HCT116 (cell line): Measurements from ENCODE around the gene ACTN1. TPM values are rescaled to one million over a fixed set of nuclear protein-coding genes. Genes with fewer than 3 reads are reported as not detected.

Experiments
- ATAC-seq: fragments of 200-7000 bp; cut with Tn5 transposase; 2 replicates; pipeline ENCODE4 v1.9.1; 2020; ENCODE audit warnings: mild to moderate bottlenecking, moderate library complexity
- BruUV-seq: library from RNA; stranded (reverse); fragments of 400-500 nt; replicated peaks from 2 replicates; lab custom pipeline; 2021; lab: Mats Ljungman, UMichigan
- CTCF ChIA-PET: fragments of 300-600 bp; sonication (Branson Sonifier 250); formaldehyde crosslinking; loops from one replicate; lab custom pipeline; 2021; ENCODE audit warnings: antibody characterized with exemption; lab: Charles Lee
- POLR2A ChIA-PET: fragments of 300-600, 350-600 bp; sonication (Branson Sonifier 250); formaldehyde crosslinking; loops from one replicate; lab custom pipeline; 2021; ENCODE audit warnings: antibody characterized with exemption; lab: Charles Lee
- RAD21 ChIA-PET, 2 experiments: fragments of 300-600 bp; sonication (Branson Sonifier 250); formaldehyde crosslinking; loops; one replicate each; lab custom pipeline; 2023; ENCODE audit warnings: low total read pairs in 2 of 2; ENCODE audit not compliant: uncharacterized antibody in 2 of 2, unreplicated experiment in 2 of 2, low non-redundant PET in 1 of 2; lab: Charles Lee
- DNase-seq: peaks from one replicate; pipeline ENCODE4 v3.0.0-alpha.2; 2010; ENCODE audit warnings: low read depth, low spot score
- H2AFZ ChIP-seq: fragments of 200-600 bp; shearing (Covaris generic), sonication (generic); 2 replicates; pipeline ENCODE4 v1.6.1; 2017; ENCODE audit warnings: low read depth, mixed run types, mixed read lengths, antibody characterized with exemption, low read length; ENCODE audit not compliant: poor library complexity, severe bottlenecking
- H3K27ac ChIP-seq: 2 replicates; pipeline ENCODE4 v1.5.1; 2012; ENCODE audit warnings: low read depth, low read length
- H3K27me3 ChIP-seq: fragments of 200-600 bp; sonication (generic); 2 replicates; pipeline ENCODE4 v1.6.1; 2016; ENCODE audit warnings: mixed run types, low read length, mixed read lengths; ENCODE audit not compliant: insufficient read depth
- H3K36me3 ChIP-seq, 2 experiments: fragments of 200-500 bp in 1 of 2; fragments of 200-600 bp in 1 of 2; sonication (Bioruptor generic) in 1 of 2; sonication (generic) in 1 of 2; 2 replicates each; pipeline versions ENCODE4 v1.5.1 to v1.6.1; 2014 to 2016; ENCODE audit warnings: low read length in 2 of 2, inconsistent platforms in 1 of 2, mixed read lengths in 1 of 2, mixed run types in 1 of 2; ENCODE audit not compliant: insufficient read depth in 2 of 2, control insufficient read depth in 1 of 2
- H3K4me1 ChIP-seq, 2 experiments: fragments of 200-600 bp in 1 of 2; sonication (generic) in 1 of 2; 2 replicates each; pipeline versions ENCODE4 v1.5.1 to v1.6.1; 2012 to 2017; ENCODE audit warnings: low read length in 2 of 2, inconsistent platforms in 1 of 2, mild to moderate bottlenecking in 1 of 2, mixed read lengths in 1 of 2, mixed run types in 1 of 2, moderate library complexity in 1 of 2; ENCODE audit not compliant: insufficient read depth in 2 of 2, control insufficient read depth in 1 of 2
- H3K4me2 ChIP-seq: fragments of 200-600 bp; sonication (generic); 2 replicates; pipeline ENCODE4 v1.6.1; 2017; ENCODE audit warnings: mixed run types, low read length, mixed read lengths
- H3K4me3 ChIP-seq, 2 experiments: fragments of 200-600 bp in 1 of 2; sonication (generic) in 1 of 2; replicated peaks in 1 of 2; 2 replicates each; pipeline ENCODE4 v1.5.1; 2011 to 2016; ENCODE audit warnings: low read length in 2 of 2, control low read depth in 1 of 2, low read depth in 1 of 2, mild to moderate bottlenecking in 1 of 2, mixed read lengths in 1 of 2, mixed run types in 1 of 2
- H3K79me2 ChIP-seq: fragments of 200-600 bp; sonication (generic); 2 replicates; pipeline ENCODE4 v1.6.1; 2017; ENCODE audit warnings: mild to moderate bottlenecking, mixed run types, low read length, moderate library complexity, mixed read lengths; ENCODE audit not compliant: insufficient read depth
- H3K9ac ChIP-seq: fragments of 200-600 bp; sonication (generic); 2 replicates; pipeline ENCODE4 v1.6.1; 2016; ENCODE audit warnings: low read length, mixed read lengths
- H3K9me2 ChIP-seq: fragments of 200-600 bp; sonication (generic), shearing (Covaris generic); 2 replicates; pipeline ENCODE4 v1.6.1; 2017; ENCODE audit warnings: mixed run types, mild to moderate bottlenecking, moderate library complexity; ENCODE audit not compliant: insufficient read depth
- H3K9me3 ChIP-seq, 2 experiments: fragments of 200-500 bp in 1 of 2; fragments of 200-600 bp in 1 of 2; sonication (Bioruptor generic) in 1 of 2; sonication (generic) in 1 of 2; 2 replicates each; pipeline ENCODE4 v1.6.1; 2014 to 2017; ENCODE audit warnings: low read length in 2 of 2, mixed read lengths in 2 of 2, inconsistent platforms in 1 of 2, low read depth in 1 of 2, mild to moderate bottlenecking in 1 of 2, mixed run types in 1 of 2, moderate library complexity in 1 of 2; ENCODE audit not compliant: control insufficient read depth in 1 of 2, insufficient read depth in 1 of 2
- H4K20me1 ChIP-seq: fragments of 200-600 bp; sonication (generic), shearing (Covaris generic); 2 replicates; pipeline ENCODE4 v1.6.1; 2017; ENCODE audit warnings: mixed run types, mild to moderate bottlenecking, moderate library complexity; ENCODE audit not compliant: insufficient read depth
- CEBPB ChIP-seq: IDR thresholded peaks from 2 replicates; pipeline ENCODE4 v1.6.1; 2012; ENCODE audit warnings: low read depth
- EGR1 ChIP-seq: IDR thresholded peaks from 2 replicates; pipeline ENCODE4 v1.6.1; 2012; ENCODE audit warnings: low read depth
- EZH2 ChIP-seq: fragments of 200-600 bp; sonication (generic); IDR thresholded peaks from 2 replicates; pipeline ENCODE4 v1.6.1; 2017; ENCODE audit warnings: antibody characterized with exemption, mixed run types
- POLR2AphosphoS5 ChIP-seq: IDR thresholded peaks from 2 replicates; pipeline ENCODE4 v1.6.1; 2011; ENCODE audit warnings: mild to moderate bottlenecking, low read depth, low read length, moderate library complexity
- RAD21 ChIP-seq: IDR thresholded peaks from 2 replicates; pipeline ENCODE4 v1.6.1; 2012; ENCODE audit warnings: low read depth, mild to moderate bottlenecking
- SP1 ChIP-seq: IDR thresholded peaks from 2 replicates; pipeline ENCODE4 v1.6.1; 2012; ENCODE audit warnings: low read depth
- SRF ChIP-seq: IDR thresholded peaks from 2 replicates; pipeline ENCODE4 v1.6.1; 2012; ENCODE audit warnings: low read depth
- TCF7L2 ChIP-seq: IDR thresholded peaks from 2 replicates; pipeline ENCODE4 v1.7.0; 2011; ENCODE audit warnings: borderline replicate concordance, inconsistent platforms; ENCODE audit not compliant: insufficient read depth, insufficient read length; ENCODE audit errors: extremely low read depth
- YY1 ChIP-seq: IDR thresholded peaks from 2 replicates; pipeline ENCODE4 v1.6.1; 2011; ENCODE audit warnings: low read length, low read depth, moderate library complexity, mild to moderate bottlenecking; ENCODE audit not compliant: insufficient replicate concordance; ENCODE audit errors: extremely low read depth
- ZFX ChIP-seq: fragments of 450-650 bp; IDR thresholded peaks from 2 replicates; pipeline ENCODE4 v1.6.1; 2017
- ZNF274 ChIP-seq: fragments of 200-500 bp; sonication (Bioruptor generic); IDR thresholded peaks from 2 replicates; pipeline ENCODE4 v1.6.1; 2014; ENCODE audit warnings: mild to moderate bottlenecking, low read depth, low read length, inconsistent platforms
- intact Hi-C: fragments of 100-400 bp; cut with micrococcal nuclease; formaldehyde crosslinking; loops from 2 replicates; pipeline ENCODE4 v1.10.0; 2022
- total RNA-seq: library from RNA; stranded (reverse); gene quantifications from one replicate; pipeline ENCODE4 v1.2.1, GENCODE V29; 2021; ENCODE audit not compliant: unreplicated experiment
- TF ChIP-seq, protein P1 (sequence below), 3 experiments: fragments of 200-600 bp in 1 of 3; sonication (generic) in 1 of 3; IDR thresholded peaks in 2 of 3; conservative IDR thresholded peaks in 1 of 3; 2 replicates each; pipeline ENCODE4 v1.5.1; 2012 to 2017; ENCODE audit warnings: low read depth in 2 of 3, low read length in 2 of 3, antibody characterized with exemption in 1 of 3, borderline replicate concordance in 1 of 3, control low read depth in 1 of 3, mild to moderate bottlenecking in 1 of 3, mixed read lengths in 1 of 3, mixed run types in 1 of 3, moderate library complexity in 1 of 3; ENCODE audit not compliant: insufficient read depth in 1 of 3
- TF ChIP-seq, protein P2 (sequence below): IDR thresholded peaks from 2 replicates; pipeline ENCODE4 v1.6.1; 2012

ACTN1 gene
- total RNA-seq, 1 experiment from 2014 or later: 123 TPM

GRCh38 chr14:68934066-68934465 is 45.0 kb downstream of the ACTN1 start:
- Histone ChIP-seq H3K4me1 (peaks cover 24 to 27% of the 10 kb centered on the region in 2 experiments), H3K79me2 (peaks cover 81% of the 10 kb centered on the region), H4K20me1 (peaks cover 7% of the 10 kb centered on the region; the same call in 1 of the 2 replicates), H3K4me3 (no peak overlapping the region), H3K4me2 (no peak overlapping the region), H3K27ac (no peak overlapping the region), H3K9me2 (no peaks in the 10 kb centered on the region)
- ChIA-PET POLR2A (no interaction called here), RAD21 (no interaction called here), CTCF (no interaction called here)
- DNase-seq: no peak
- no TSS peak for BruUV-seq
- no peak for ATAC-seq
- no peak for TF ChIP-seq ZNF274
- no peak for TF ChIP-seq EZH2
- TF ChIP-seq, protein P1, sequence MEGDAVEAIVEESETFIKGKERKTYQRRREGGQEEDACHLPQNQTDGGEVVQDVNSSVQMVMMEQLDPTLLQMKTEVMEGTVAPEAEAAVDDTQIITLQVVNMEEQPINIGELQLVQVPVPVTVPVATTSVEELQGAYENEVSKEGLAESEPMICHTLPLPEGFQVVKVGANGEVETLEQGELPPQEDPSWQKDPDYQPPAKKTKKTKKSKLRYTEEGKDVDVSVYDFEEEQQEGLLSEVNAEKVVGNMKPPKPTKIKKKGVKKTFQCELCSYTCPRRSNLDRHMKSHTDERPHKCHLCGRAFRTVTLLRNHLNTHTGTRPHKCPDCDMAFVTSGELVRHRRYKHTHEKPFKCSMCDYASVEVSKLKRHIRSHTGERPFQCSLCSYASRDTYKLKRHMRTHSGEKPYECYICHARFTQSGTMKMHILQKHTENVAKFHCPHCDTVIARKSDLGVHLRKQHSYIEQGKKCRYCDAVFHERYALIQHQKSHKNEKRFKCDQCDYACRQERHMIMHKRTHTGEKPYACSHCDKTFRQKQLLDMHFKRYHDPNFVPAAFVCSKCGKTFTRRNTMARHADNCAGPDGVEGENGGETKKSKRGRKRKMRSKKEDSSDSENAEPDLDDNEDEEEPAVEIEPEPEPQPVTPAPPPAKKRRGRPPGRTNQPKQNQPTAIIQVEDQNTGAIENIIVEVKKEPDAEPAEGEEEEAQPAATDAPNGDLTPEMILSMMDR (IDR thresholded peaks at IDR 0.05 in 2 of 3, conservative IDR thresholded peaks at IDR 0.05 in 1 of 3; ENCODE audit: borderline replicate concordance in 1 of 3, insufficient read depth in 1 of 3, low read depth in 2 of 3, low read length in 2 of 3): no peak
- no peak for TF ChIP-seq ZFX
- no peak for TF ChIP-seq YY1
- TF ChIP-seq CEBPB: no peak
- no peak for TF ChIP-seq SP1
- TF ChIP-seq, protein P2, sequence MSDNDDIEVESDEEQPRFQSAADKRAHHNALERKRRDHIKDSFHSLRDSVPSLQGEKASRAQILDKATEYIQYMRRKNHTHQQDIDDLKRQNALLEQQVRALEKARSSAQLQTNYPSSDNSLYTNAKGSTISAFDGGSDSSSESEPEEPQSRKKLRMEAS: no peak
- no peak for TF ChIP-seq EGR1
- TF ChIP-seq SRF: no peak
- TF ChIP-seq RAD21: no peak
- no peak for TF ChIP-seq POLR2AphosphoS5
- no peak for TF ChIP-seq TCF7L2
- TF ChIP-seq, all 23 proteins: peak for 0
- no peak overlapping the region for H2AFZ ChIP-seq
- H3K9me3 ChIP-seq: no peaks in the 10 kb centered on the region
- H3K36me3 ChIP-seq: no peaks in the 10 kb centered on the region
- no peak overlapping the region for H3K9ac ChIP-seq
- no peaks in the 10 kb centered on the region for H3K27me3 ChIP-seq
- intact Hi-C loops: no loop called here
